OCI-LY1 (cell line): ENCODE measurements around the gene SYPL1.

ENCODE experiments used
- H2AFZ ChIP-seq: fragments of 200-600 bp; sonication (generic), shearing (Covaris generic); 2 replicates; pipeline ENCODE4 v1.6.0; 2014; ENCODE audit warnings: antibody characterized with exemption, mild to moderate bottlenecking, low read length
- H3F3A ChIP-seq: fragments of 200-600 bp; sonication (generic), shearing (Covaris generic); 2 replicates; pipeline ENCODE4 v1.6.0; 2014; ENCODE audit warnings: mild to moderate bottlenecking, antibody characterized with exemption, low read length, moderate library complexity; ENCODE audit not compliant: insufficient read depth
- H3K27ac ChIP-seq: fragments of 200-600 bp; sonication (generic); 2 replicates; pipeline ENCODE4 v1.5.1; 2014; ENCODE audit warnings: low read length, mixed run types, mild to moderate bottlenecking, low read depth; ENCODE audit not compliant: poor library complexity, severe bottlenecking
- H3K27me3 ChIP-seq: fragments of 200-600 bp; sonication (generic); 2 replicates; pipeline ENCODE4 v1.6.0; 2014; ENCODE audit warnings: antibody characterized with exemption, mild to moderate bottlenecking, low read length, moderate library complexity; ENCODE audit not compliant: insufficient read depth
- H3K36me3 ChIP-seq: fragments of 200-600 bp; sonication (generic); 2 replicates; pipeline ENCODE4 v1.6.1; 2014; ENCODE audit warnings: mild to moderate bottlenecking, antibody characterized with exemption, low read length, moderate library complexity, mixed read lengths; ENCODE audit not compliant: insufficient read depth
- H3K4me1 ChIP-seq: fragments of 200-600 bp; sonication (generic); 2 replicates; pipeline ENCODE4 v1.5.1; 2014; ENCODE audit warnings: mild to moderate bottlenecking, low read length, moderate library complexity; ENCODE audit not compliant: insufficient read depth, severe bottlenecking
- H3K4me2 ChIP-seq: fragments of 200-600 bp; sonication (generic), shearing (Covaris generic); 2 replicates; pipeline ENCODE4 v1.6.1; 2014; ENCODE audit warnings: low read length
- H3K4me3 ChIP-seq: fragments of 200-600 bp; sonication (generic); 2 replicates; pipeline ENCODE4 v1.5.1; 2014; ENCODE audit warnings: low read length, low read depth, mild to moderate bottlenecking, mixed read lengths; ENCODE audit not compliant: poor library complexity, severe bottlenecking
- H3K79me2 ChIP-seq: fragments of 200-600 bp; shearing (Covaris generic); 2 replicates; pipeline ENCODE4 v1.6.1; 2016; ENCODE audit warnings: mixed run types, low read length, mixed read lengths; ENCODE audit not compliant: insufficient read depth
- H3K9ac ChIP-seq: fragments of 200-600 bp; sonication (generic), shearing (Covaris generic); 2 replicates; pipeline ENCODE4 v1.6.1; 2014; ENCODE audit warnings: mild to moderate bottlenecking, low read length, mixed read lengths
- H3K9me2 ChIP-seq: fragments of 200-600 bp; sonication (generic), shearing (Covaris generic); 2 replicates; pipeline ENCODE4 v1.6.1; 2014; ENCODE audit warnings: low read depth, mild to moderate bottlenecking, low read length, mixed read lengths
- H3K9me3 ChIP-seq: fragments of 200-600 bp; shearing (Covaris generic); 2 replicates; pipeline ENCODE4 v1.6.1; 2014; ENCODE audit warnings: low read length, mixed read lengths
- H4K20me1 ChIP-seq: fragments of 200-600 bp; sonication (generic), shearing (Covaris generic); 2 replicates; pipeline ENCODE4 v1.6.0; 2016; ENCODE audit warnings: mild to moderate bottlenecking, low read length; ENCODE audit not compliant: insufficient read depth
- CTCF ChIP-seq: fragments of 200-600 bp; sonication (generic), shearing (Covaris generic); IDR thresholded peaks from 2 replicates; pipeline ENCODE4 v1.5.1; 2017; ENCODE audit warnings: mild to moderate bottlenecking, antibody characterized with exemption, low read length, moderate library complexity, mixed read lengths
- EZH2 ChIP-seq: fragments of 200-600 bp; sonication (generic), shearing (Covaris generic); IDR thresholded peaks from 2 replicates; pipeline ENCODE4 v1.8.0; 2017; ENCODE audit warnings: borderline replicate concordance, mixed run types, mild to moderate bottlenecking, antibody characterized with exemption, low read length, moderate library complexity, mixed read lengths

The SYPL1 gene

GRCh38 chr7:106049139-106049752 lies 62.9 kb downstream of the SYPL1 start:
- H2AFZ ChIP-seq: no peak overlapping the region
- H3K36me3 ChIP-seq: peaks cover 14% of the 10 kb centered on the region; the same call in 1 of the 2 replicates
- no peaks in the 10 kb centered on the region for H4K20me1 ChIP-seq
- no peak overlapping the region for H3K4me2 ChIP-seq
- no peak overlapping the region for H3K4me3 ChIP-seq
- H3K27me3 ChIP-seq: no peaks in the 10 kb centered on the region; the same call in 1 of the 2 replicates
- H3K9me2 ChIP-seq: no peaks in the 10 kb centered on the region
- peaks cover 24% of the 10 kb centered on the region for H3K4me1 ChIP-seq
- H3K27ac ChIP-seq: no peak overlapping the region
- no peaks in the 10 kb centered on the region for H3K79me2 ChIP-seq
- H3F3A ChIP-seq: no peaks in the 10 kb centered on the region
- no peak overlapping the region for H3K9ac ChIP-seq
- no peak for TF ChIP-seq CTCF
- no peak for TF ChIP-seq EZH2
- H3K9me3 ChIP-seq: peaks cover 4% of the 10 kb centered on the region

- H3K27me3 ChIP-seq: no peaks in the 10 kb centered on the region; the same call in 1 of the 2 replicates
- TF ChIP-seq EZH2 (no peak), CTCF (no peak)
- peaks cover 14% of the 10 kb centered on the region; the same call in 1 of the 2 replicates for H3K36me3 ChIP-seq
- no peaks in the 10 kb centered on the region for H4K20me1 ChIP-seq
- no peaks in the 10 kb centered on the region for H3K79me2 ChIP-seq
- H3K4me1 ChIP-seq: peaks cover 24% of the 10 kb centered on the region
- no peak overlapping the region for H3K9ac ChIP-seq
- no peaks in the 10 kb centered on the region for H3F3A ChIP-seq
- no peak overlapping the region for H3K27ac ChIP-seq
- no peak overlapping the region for H3K4me3 ChIP-seq
- peaks cover 4% of the 10 kb centered on the region for H3K9me3 ChIP-seq
- no peak overlapping the region for H3K4me2 ChIP-seq
- H2AFZ ChIP-seq: no peak overlapping the region
- no peaks in the 10 kb centered on the region for H3K9me2 ChIP-seq
Measured at GRCh38 chr7:106048706-106049020, 63.4 kb downstream of the SYPL1 start.

- Histone ChIP-seq H3K4me2 (no peak overlapping the region), H3K27me3 (no peaks in the 10 kb centered on the region; the same call in 1 of the 2 replicates), H3K79me2 (no peaks in the 10 kb centered on the region), H3K27ac (no peak overlapping the region), H4K20me1 (no peaks in the 10 kb centered on the region), H3K4me1 (peaks cover 22% of the 10 kb centered on the region), H3K4me3 (no peak overlapping the region), H3F3A (no peaks in the 10 kb centered on the region), H3K9ac (no peak overlapping the region), H3K9me2 (no peaks in the 10 kb centered on the region), H3K9me3 (peaks cover 4% of the 10 kb centered on the region), H3K36me3 (peaks cover 14% of the 10 kb centered on the region; the same call in 1 of the 2 replicates), H2AFZ (no peak overlapping the region)
- TF ChIP-seq EZH2 (no peak), CTCF (no peak)
Measured at GRCh38 chr7:106047818-106048705, 64.0 kb downstream of the SYPL1 start.
